Activated CD4-positive, CD25-positive, alpha-beta regulatory T cell (primary cell): Measurements from ENCODE around the gene ARMCX6.
A peak's percentile ranks its signal among the peaks of the same experiment; 100 is the strongest.
"Not testable (repeated sequence)": the region's sequence is repeated elsewhere in the genome, so short reads cannot be mapped to it uniquely, and the experiment has no call there.

Experiments
- DNase-seq, 4 experiments: peaks; one replicate each; lab custom pipeline; 2025; lab: John Stamatoyannopoulos, UW

The ARMCX6 gene

DNA sequence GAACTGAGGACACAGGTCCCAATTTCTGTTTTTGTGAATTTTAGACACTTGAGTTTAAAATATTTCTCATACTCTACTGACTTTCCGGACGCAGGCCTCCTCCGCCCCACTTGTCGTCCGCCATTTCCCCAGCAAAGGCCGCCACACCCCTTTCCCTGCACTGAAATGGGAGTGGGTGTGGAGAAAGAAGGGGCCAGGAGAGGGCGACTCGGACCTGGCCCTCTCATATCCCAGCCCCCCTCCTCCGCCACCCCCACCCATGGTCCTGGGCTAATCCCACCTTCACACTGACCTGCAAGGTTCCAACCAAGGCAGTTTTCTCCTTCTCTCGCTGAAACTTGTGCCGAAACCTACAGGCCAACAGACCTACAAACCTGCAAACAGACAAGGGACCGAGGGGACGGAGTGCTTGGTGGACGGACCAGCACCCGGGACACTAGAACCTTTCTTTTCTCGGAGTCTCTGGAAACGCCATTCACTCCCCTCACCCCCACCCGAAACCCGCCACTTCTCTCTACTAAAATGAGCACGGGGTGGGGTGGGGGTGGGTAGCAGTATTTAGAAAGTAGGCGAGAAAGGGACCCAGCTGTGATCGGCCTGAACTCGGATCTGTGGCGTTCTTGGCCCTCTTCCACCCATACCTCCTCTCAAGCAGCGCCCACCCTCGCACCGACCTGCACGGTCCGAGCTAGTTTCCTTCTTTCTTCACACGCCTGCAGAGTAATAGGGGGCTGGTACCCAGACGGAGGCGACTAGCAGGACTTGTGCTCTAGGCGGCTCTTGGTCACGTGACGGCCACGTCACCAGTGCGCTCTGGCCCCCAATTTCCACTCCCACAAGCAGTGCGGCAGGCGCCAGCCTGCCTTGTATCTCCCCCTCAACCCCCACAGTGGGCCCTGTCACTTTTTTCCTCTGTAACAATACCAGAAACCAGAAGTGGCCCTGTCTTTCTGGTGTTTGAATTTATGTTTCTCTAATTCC, at the start of gene ARMCX6:
ARMCX6 (minus strand) TSS at position 790 of the 981 bp plus-strand sequence. CDS start 1,380 bp downstream, outside the sequence.
- peak; percentile 8 to 41 (median 32) for DNase-seq

- no peak for DNase-seq
These were observed 41.8 kb upstream of the ARMCX6 start, which contains the start of gene ARMCX2 for GRCh38 chrX:101659601-101660063. ARMCX2 (minus strand) TSS chrX:101659850; CDS start chrX:101657588, 2,262 bp downstream.

- peak in 3 of 4 experiments; percentile 4 to 14 (median 5) for DNase-seq
These were observed 41.1 kb upstream of the ARMCX6 start for GRCh38 chrX:101658661-101659491.

DNA sequence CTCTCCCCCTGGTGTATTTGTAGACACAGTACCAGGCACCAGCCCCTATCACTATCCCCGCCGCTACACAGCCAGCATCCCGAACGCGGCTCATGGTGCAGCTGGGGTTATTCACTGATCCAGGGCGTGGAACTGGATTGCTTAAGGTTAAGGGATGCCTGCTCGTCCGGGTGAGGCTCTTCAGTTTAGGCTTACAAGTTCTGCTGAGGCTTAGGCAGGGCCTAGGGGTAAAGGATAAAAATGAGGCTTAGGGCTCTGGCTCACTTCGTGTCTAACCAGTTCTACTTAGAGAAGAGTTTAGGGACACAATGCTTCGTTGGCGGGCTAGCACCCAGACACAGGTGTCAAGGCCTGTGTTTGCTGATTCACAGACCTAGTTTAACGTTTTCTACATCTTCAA, 39.7 kb upstream of the ARMCX6 start:
- DNase-seq = no peak

DNA sequence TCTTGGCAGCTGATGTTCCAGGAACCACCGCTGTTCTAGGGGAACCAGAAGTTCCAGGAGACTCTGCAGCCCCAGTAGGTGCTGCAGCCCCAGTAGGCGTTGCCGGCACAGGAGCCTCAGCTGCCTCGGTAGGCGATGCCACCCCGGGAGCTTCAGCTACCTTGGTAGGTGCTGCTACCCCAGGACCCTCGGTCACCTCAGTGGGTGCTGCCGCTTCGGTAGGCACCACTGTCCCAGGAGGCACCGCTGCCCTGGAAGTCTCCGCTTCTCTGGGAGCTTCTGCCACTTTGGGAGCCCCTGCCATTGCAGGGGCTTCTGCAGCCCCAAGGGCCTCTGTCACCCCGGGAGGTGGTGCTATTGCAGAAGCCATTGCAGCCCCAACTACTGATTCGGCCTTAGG, 39.0 kb upstream of the ARMCX6 start:
- no peak for DNase-seq

DNA sequence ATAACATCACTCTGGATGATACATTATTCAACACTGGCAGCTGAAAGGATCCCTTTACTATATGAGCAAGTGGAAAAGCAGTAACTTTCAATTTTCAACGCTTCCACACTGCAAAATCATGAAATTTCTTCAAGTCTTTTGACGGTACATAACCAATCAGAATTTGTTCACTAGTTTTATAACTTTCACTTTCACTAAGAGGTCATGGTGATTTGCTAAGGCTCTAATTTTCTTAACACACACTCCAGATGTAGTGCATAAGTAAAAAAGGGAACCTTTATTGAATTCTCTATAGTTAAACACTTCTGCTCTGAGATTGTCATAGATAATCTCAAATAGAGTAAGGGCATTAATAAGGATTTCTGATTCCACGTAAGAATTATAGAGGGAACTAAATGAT, 37.7 kb upstream of the ARMCX6 start:
- DNase-seq = no peak

GRCh38 chrX:101647716-101648115, 29.9 kb upstream of the ARMCX6 start:
- not testable (repeated sequence) for DNase-seq

DNA sequence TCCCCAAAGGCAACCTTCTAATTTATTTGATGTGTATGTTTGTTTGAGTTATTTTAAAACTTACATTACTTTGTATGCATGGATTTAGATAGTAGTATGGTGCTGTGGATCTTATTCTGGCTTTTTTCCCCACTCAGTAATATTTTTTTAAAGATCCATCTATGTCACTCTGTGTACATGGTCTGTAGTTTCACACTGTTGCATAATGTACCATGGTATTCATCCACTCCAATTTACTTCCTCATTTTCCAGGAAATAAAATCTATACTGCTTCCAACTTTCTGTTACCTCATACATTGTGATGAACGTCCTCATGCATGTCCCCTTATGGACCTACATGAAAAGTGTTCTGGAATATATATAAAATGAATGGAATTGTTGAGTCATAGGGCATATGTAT, 24.3 kb upstream of the ARMCX6 start:
- DNase-seq = no peak

- DNase-seq = no peak
These were observed 21.8 kb upstream of the ARMCX6 start for GRCh38 chrX:101639583-101639982.

DNA sequence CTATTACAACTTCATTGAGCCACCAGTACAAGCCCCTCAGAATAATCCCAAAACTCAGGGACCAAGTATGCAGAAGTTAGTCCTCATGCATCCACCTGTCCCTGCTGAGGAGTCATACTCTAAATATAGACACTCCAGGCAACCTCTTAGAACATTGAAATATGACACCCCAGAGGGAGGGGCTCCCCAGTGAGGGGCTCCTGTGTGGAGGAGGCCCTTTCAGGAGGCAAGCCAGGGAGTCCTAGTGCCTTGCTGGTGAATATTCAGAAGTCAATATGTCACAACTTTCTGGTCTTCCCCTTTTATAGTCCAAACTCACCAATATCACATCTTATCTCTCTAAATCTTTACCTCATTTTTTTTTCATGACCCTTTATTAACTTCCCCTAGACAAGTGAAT, 1.6 kb upstream of the ARMCX6 start:
- no peak for DNase-seq

- DNase-seq = no peak
These were observed 12.1 kb downstream of the ARMCX6 start for GRCh38 chrX:101605728-101606127.

DNA sequence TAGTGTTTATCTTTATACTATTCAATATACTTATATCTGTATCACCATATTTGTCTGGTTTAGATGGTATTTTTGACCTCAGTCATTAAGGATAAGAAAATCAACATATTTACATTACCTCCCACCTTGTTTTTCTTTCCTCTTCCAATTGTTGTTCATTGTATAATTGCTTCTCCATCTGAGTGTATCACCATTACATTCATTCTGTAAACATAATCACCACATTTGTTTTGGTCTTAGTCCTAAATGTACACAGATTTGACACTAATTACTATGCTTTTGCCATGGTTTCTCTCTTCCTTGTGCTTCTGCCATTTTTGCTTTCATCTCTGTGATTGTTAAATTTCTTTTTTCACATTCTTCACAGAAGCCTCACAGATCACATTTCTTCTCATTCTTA, 12.7 kb downstream of the ARMCX6 start:
- DNase-seq = no peak

DNA sequence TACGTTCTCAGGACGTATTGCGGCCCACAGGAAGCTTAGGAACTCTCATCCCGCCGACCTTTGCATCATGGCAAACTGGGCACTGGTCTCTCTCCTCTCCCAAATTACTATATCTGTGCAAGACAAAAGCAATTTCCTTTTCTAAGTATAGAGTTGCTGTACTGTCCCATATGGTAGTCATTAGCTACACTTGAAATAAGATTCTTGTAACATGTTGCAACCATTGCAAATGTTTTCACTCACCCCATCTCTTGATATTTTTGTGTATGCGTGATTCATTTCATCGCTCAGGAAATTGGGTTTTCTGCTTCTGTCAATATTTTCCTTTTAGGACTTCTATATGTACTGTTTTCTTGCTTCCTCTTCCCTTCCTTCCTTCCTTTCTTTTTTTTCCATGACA, 15.7 kb downstream of the ARMCX6 start:
- no peak for DNase-seq

DNA sequence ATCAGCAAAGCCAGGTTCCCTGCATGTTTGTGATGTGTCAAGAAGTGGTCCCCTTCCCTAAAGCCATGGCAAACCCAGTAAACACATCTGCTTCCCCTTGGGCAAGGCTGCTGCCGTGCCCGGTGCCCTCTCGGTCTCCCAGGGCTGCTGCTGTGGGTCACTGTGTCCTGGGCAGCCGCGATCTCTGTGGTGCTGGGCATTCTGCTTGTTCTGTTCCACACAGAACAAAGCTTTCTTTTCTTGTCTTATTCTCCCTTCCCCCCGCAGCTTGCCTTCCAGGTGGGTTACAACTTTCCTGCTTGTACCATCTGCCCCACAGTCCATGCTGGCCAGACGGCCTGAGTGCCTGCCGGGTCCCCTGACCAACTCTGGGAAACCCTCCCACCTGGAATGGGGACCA, 18.2 kb downstream of the ARMCX6 start:
- not testable (repeated sequence) for DNase-seq

DNA sequence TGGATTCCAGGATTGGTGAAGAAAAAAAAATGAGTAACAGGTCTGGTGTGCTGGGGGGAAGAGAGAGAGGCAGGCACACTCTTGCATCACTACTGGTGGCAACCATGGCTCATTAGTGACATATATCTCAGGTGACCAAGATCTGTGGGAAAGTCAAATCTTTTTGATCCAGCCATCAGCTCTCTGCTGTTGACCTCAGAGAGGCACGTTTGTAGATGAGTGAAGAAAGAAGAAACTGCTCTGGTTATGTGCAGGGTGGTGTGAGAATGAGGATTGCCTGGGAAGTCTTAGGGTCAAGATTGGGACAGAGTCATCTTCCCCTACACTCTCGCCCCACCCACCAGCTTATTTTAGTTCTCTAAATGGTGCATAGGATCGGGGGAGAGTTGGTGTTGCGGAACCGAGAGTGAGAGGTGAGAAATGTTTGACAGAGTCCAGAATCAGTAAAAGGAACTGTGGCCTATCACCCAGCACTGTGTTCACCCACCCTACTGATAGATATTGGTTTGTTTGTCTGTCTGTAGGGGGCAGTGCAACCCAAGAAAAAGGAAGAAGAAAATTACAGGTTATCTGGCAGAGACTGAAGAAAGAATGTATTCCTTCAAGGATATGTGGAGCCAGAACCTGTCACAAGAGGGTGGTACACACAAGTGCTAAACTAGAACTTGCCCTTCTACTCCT, 21.9 kb downstream of the ARMCX6 start:
- DNase-seq = peak in 1 of 4 experiments; percentile 10
